GM23338 (cell line): ENCODE results near the gene RHOH.

Experiments used
- EZH2 ChIP-seq: fragments of 200-600 bp; sonication (generic); IDR thresholded peaks from one replicate; pipeline ENCODE4 v1.8.0; 2017; ENCODE audit warnings: antibody characterized with exemption, mild to moderate bottlenecking, low read depth; ENCODE audit not compliant: unreplicated experiment
- TF ChIP-seq, protein P1 (sequence below), 2 experiments: fragments of 200-600 bp in 1 of 2; sonication (generic) in 1 of 2; conservative IDR thresholded peaks; 2 replicates each; pipeline versions ENCODE4 v1.5.1 to v1.6.1; 2016 to 2017; ENCODE audit warnings: antibody characterized with exemption in 2 of 2, low read depth in 2 of 2, mild to moderate bottlenecking in 2 of 2, moderate library complexity in 1 of 2

DNA sequence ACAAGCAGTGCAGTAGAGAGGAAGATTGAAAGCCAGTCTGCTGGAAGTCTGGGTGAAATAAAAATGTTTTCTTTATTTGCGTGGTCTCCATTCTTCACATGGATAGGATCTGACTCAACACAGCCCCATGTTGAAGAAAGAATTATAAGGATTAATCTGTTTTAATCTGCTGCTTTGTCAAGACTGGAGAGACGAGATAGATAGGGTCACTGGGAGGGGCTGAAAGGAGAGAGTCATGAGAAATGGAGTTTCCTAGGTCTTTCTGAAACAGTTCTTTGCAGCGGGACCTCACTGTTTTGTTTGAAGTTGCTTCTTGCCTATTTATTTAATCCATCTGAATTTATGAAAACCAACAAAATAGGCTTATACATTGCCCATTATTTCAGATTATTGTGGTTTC lies 32.4 kb upstream of the RHOH start:
- TF ChIP-seq, protein P1, sequence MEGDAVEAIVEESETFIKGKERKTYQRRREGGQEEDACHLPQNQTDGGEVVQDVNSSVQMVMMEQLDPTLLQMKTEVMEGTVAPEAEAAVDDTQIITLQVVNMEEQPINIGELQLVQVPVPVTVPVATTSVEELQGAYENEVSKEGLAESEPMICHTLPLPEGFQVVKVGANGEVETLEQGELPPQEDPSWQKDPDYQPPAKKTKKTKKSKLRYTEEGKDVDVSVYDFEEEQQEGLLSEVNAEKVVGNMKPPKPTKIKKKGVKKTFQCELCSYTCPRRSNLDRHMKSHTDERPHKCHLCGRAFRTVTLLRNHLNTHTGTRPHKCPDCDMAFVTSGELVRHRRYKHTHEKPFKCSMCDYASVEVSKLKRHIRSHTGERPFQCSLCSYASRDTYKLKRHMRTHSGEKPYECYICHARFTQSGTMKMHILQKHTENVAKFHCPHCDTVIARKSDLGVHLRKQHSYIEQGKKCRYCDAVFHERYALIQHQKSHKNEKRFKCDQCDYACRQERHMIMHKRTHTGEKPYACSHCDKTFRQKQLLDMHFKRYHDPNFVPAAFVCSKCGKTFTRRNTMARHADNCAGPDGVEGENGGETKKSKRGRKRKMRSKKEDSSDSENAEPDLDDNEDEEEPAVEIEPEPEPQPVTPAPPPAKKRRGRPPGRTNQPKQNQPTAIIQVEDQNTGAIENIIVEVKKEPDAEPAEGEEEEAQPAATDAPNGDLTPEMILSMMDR (conservative IDR thresholded peaks at IDR 0.05; ENCODE audit: low read depth in 2 of 2), result no peak
- TF ChIP-seq EZH2, result no peak
